Endothelial cell of umbilical vein (primary cell): ENCODE measurements around the gene PFDN4. TPM values are rescaled to one million over a fixed set of nuclear protein-coding genes. Genes with fewer than 3 reads are reported as not detected.

ENCODE experiments used
- BruUV-seq: library from RNA; stranded (reverse); fragments of 400-500 nt; replicated peaks from 2 replicates; lab custom pipeline; 2021; lab: Mats Ljungman, UMichigan
- CTCF ChIA-PET: fragments of 300-600, 350-600 bp; sonication (Branson Sonifier 250); formaldehyde crosslinking; loops from one replicate; lab custom pipeline; 2021; ENCODE audit warnings: antibody characterized with exemption, inconsistent platforms; lab: Charles Lee
- POLR2A ChIA-PET: fragments of 300-600, 350-600 bp; sonication (Branson Sonifier 250); formaldehyde crosslinking; loops from one replicate; lab custom pipeline; 2021; ENCODE audit warnings: antibody characterized with exemption, inconsistent platforms; lab: Charles Lee
- DNase-seq: peaks from one replicate; pipeline ENCODE4 v3.0.0-alpha.2; 2011; ENCODE audit warnings: low read depth, low spot score
- FAIRE-seq: peaks from 2 replicates; lab custom pipeline; 2011; peaks lifted over from hg19 to GRCh38; lab: Jason Lieb, UNC
- H2AFZ ChIP-seq: 2 replicates; pipeline ENCODE4 v1.6.0; 2012; ENCODE audit warnings: low read depth, low read length, control low read depth, inconsistent platforms
- H3K27ac ChIP-seq: 2 replicates; pipeline ENCODE4 v1.5.1; 2011; ENCODE audit warnings: low read depth, mild to moderate bottlenecking, control low read depth, low read length, moderate library complexity; ENCODE audit not compliant: insufficient read depth
- H3K27me3 ChIP-seq, 2 experiments: 2 replicates each; pipeline versions ENCODE4 v1.6.0 to v1.6.1; 2011; ENCODE audit warnings: low read length in 2 of 2, mixed read lengths in 1 of 2; ENCODE audit not compliant: control insufficient read depth in 2 of 2, insufficient read depth in 2 of 2
- H3K36me3 ChIP-seq, 2 experiments: 2 replicates in 1 of 2; 3 replicates in 1 of 2; pipeline ENCODE4 v1.5.1; 2011; ENCODE audit warnings: low read length in 2 of 2, mild to moderate bottlenecking in 1 of 2, moderate library complexity in 1 of 2; ENCODE audit not compliant: control insufficient read depth in 2 of 2, insufficient read depth in 2 of 2; ENCODE audit errors: extremely low read depth in 1 of 2
- H3K4me1 ChIP-seq: 3 replicates; pipeline ENCODE4 v1.5.1; 2011; ENCODE audit warnings: mild to moderate bottlenecking, low read length; ENCODE audit not compliant: control insufficient read depth, insufficient read depth; ENCODE audit errors: extremely low read depth
- H3K4me2 ChIP-seq: 2 replicates; pipeline ENCODE4 v1.6.1; 2011; ENCODE audit warnings: low read length, control low read depth, mixed read lengths; ENCODE audit not compliant: insufficient read depth
- H3K4me3 ChIP-seq, 3 experiments: fragments of 200-600 bp in 1 of 3; sonication (generic), shearing (Covaris generic) in 1 of 3; replicated peaks in 1 of 3; 2 replicates each; pipeline ENCODE4 v1.5.1; 2011 to 2016; ENCODE audit warnings: control low read depth in 3 of 3, low read length in 3 of 3, mild to moderate bottlenecking in 2 of 3, inconsistent platforms in 1 of 3, low read depth in 1 of 3, moderate library complexity in 1 of 3; ENCODE audit not compliant: insufficient read depth in 1 of 3
- H3K79me2 ChIP-seq: 2 replicates; pipeline ENCODE4 v1.6.0; 2012; ENCODE audit warnings: low read length, inconsistent platforms; ENCODE audit not compliant: control insufficient read depth, insufficient read depth
- H3K9ac ChIP-seq: replicated peaks from 2 replicates; pipeline ENCODE3; 2011; ENCODE audit warnings: low read length, control low read depth; ENCODE audit not compliant: insufficient read depth; ENCODE audit errors: extremely low read depth
- H3K9me1 ChIP-seq: replicated peaks from 3 replicates; pipeline ENCODE4 v1.6.0; 2011; ENCODE audit warnings: mild to moderate bottlenecking, low read length; ENCODE audit not compliant: control insufficient read depth, insufficient read depth; ENCODE audit errors: extremely low read depth
- H3K9me3 ChIP-seq: replicated peaks from 2 replicates; pipeline ENCODE4 v1.5.1; 2012; ENCODE audit warnings: low read length, inconsistent platforms; ENCODE audit not compliant: control insufficient read depth, insufficient read depth
- H4K20me1 ChIP-seq: replicated peaks from 2 replicates; pipeline ENCODE3; 2011; ENCODE audit warnings: mild to moderate bottlenecking, low read length; ENCODE audit not compliant: control insufficient read depth, insufficient read depth; ENCODE audit errors: extremely low read depth
- FOS ChIP-seq: IDR thresholded peaks from 2 replicates; pipeline ENCODE4 v1.6.1; 2011; ENCODE audit warnings: mild to moderate bottlenecking, low read length, moderate library complexity, borderline replicate concordance; ENCODE audit not compliant: insufficient read depth
- GATA2 ChIP-seq: IDR thresholded peaks from 2 replicates; pipeline ENCODE4 v1.7.0; 2011; ENCODE audit warnings: low read depth, mild to moderate bottlenecking, moderate library complexity, mixed read lengths, low read length; ENCODE audit not compliant: insufficient read length, insufficient read depth
- JUN ChIP-seq: IDR thresholded peaks from 2 replicates; pipeline ENCODE4 v1.6.1; 2011; ENCODE audit warnings: borderline replicate concordance, low read depth; ENCODE audit not compliant: insufficient read length, insufficient read depth
- MAX ChIP-seq: IDR thresholded peaks from 2 replicates; pipeline ENCODE4 v1.6.1; 2011; ENCODE audit not compliant: insufficient read depth, insufficient read length
- MYC ChIP-seq: IDR thresholded peaks from one replicate; pipeline ENCODE4 v1.6.1; 2011; ENCODE audit warnings: mild to moderate bottlenecking, low read depth, low read length
- POLR2A ChIP-seq: IDR thresholded peaks from 2 replicates; pipeline ENCODE4 v1.6.1; 2012; ENCODE audit warnings: low read depth, mild to moderate bottlenecking, control low read depth, low read length
- dilution Hi-C: fragments of 300-500 bp; cut with MboI; formaldehyde crosslinking; loops from one replicate; pipeline ENCODE4 v1.15.0; 2019; ENCODE audit warnings: low sequenced_read_pairs; ENCODE audit not compliant: extremely low pct_ligation_motif_present
- intact Hi-C: fragments of 100-400 bp; cut with micrococcal nuclease; formaldehyde crosslinking; loops from one replicate; pipeline ENCODE4 v1.10.0; 2022
- polyA plus RNA-seq, 4 experiments: library from polyadenylated mRNA; depleted of rRNA in 3 of 4; stranded (reverse) in 3 of 4; unstranded in 1 of 4; fragments of >200 nt; gene quantifications; 2 replicates each; pipeline versions ENCODE4 v1.2.1 to v1.2.3, GENCODE V29; 2011 to 2012; ENCODE audit warnings: missing spikeins in 1 of 4
- total RNA-seq: library from RNA; stranded (reverse); gene quantifications from 2 replicates; pipeline ENCODE4 v1.2.3, GENCODE V29; 2021
- TF ChIP-seq, protein P1 (sequence below), 2 donors: IDR thresholded peaks; 1 replicate in 1 of 2; 2 replicates in 1 of 2; pipeline ENCODE4 v1.5.1; 2011; ENCODE audit warnings: low read length in 2 of 2, mild to moderate bottlenecking in 2 of 2, moderate library complexity in 2 of 2, control low read depth in 1 of 2, inconsistent platforms in 1 of 2, low read depth in 1 of 2; ENCODE audit not compliant: insufficient read depth in 1 of 2; ENCODE audit errors: extremely low read depth in 1 of 2

PFDN4 gene
- total and polyA plus RNA-seq, 2 donors (not counting 3 experiments of a cell fraction or from before 2014, with no cell fraction given), result 17.5 to 44.2 TPM

GRCh38 chr20:54170026-54170471 is 37.8 kb upstream of the PFDN4 start:
- dilution Hi-C loops (no loop called here), intact Hi-C loops (no loop called here)
- Histone ChIP-seq H3K9ac (no peak overlapping the region), H3K79me2 (no peaks in the 10 kb centered on the region), H3K27me3 (peaks cover 33 to 40% of the 10 kb centered on the region in 2 experiments), H3K27ac (no peak overlapping the region), H3K4me2 (no peak overlapping the region), H3K9me1 (no peaks in the 10 kb centered on the region), H3K4me1 (no peaks in the 10 kb centered on the region), H3K4me3 (no peak overlapping the region), H3K9me3 (no peaks in the 10 kb centered on the region), H2AFZ (no peak overlapping the region), H4K20me1 (no peaks in the 10 kb centered on the region), H3K36me3 (no peaks in the 10 kb centered on the region)
- DNase-seq (no peak), FAIRE-seq (no peak)
- POLR2A ChIA-PET, result no interaction called here
- TF ChIP-seq MAX (no peak), FOS (no peak), JUN (no peak), POLR2A (no peak), GATA2 (no peak), MYC (no peak)
- TF ChIP-seq, protein P1, sequence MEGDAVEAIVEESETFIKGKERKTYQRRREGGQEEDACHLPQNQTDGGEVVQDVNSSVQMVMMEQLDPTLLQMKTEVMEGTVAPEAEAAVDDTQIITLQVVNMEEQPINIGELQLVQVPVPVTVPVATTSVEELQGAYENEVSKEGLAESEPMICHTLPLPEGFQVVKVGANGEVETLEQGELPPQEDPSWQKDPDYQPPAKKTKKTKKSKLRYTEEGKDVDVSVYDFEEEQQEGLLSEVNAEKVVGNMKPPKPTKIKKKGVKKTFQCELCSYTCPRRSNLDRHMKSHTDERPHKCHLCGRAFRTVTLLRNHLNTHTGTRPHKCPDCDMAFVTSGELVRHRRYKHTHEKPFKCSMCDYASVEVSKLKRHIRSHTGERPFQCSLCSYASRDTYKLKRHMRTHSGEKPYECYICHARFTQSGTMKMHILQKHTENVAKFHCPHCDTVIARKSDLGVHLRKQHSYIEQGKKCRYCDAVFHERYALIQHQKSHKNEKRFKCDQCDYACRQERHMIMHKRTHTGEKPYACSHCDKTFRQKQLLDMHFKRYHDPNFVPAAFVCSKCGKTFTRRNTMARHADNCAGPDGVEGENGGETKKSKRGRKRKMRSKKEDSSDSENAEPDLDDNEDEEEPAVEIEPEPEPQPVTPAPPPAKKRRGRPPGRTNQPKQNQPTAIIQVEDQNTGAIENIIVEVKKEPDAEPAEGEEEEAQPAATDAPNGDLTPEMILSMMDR (IDR thresholded peaks at IDR 0.05; ENCODE audit: extremely low read depth in 1 of 2, insufficient read depth in 1 of 2, low read depth in 1 of 2, low read length in 2 of 2), result no peak
- no TSS peak for BruUV-seq
- CTCF ChIA-PET, result no interaction called here
